Activated CD8-positive, alpha-beta memory T cell treated with anti-CD3 and anti-CD28 coated beads, Interleukin-2, amount 50 U/mL, for 1 hour (primary cell): ENCODE results near the gene C5orf15.

Experiments
- DNase-seq: peaks from one replicate; pipeline ENCODE4 v3.0.0-alpha.2; 2020; ENCODE audit errors: extremely low read depth

The C5orf15 gene

DNA sequence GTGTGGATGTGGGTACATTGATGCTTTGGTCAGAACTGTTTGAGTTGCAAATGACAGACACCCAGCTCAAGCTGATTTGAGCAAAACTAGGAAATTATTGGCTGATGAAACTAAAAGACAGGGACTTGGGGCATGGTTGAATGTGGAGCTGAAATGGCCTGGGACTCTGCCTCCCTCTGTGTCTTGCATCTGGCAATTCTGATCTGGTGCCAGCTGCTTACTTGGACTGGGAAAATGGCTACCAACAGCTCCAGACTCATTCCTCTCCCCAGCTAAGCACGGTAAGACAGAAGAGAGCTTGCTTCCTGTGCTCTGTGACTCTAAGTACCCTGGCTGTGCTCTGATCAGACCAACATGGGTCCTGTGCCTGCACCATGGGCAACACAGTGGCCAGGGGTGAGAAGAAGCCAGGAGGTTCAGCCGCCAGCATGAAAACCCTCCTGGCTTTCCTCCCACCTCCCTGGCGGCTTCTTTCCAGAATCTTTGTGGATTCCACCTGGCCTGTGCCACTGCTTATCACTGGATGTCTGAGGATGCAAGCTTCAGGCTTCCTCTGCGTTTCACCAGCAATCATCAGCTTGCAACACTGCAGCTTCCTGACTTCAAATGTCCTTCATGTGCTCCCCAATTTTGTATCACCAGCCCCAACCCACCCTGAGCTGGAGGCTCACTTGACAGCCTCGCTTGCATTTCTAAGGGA is 44.1 kb downstream of the C5orf15 start:
- no peak for DNase-seq

DNA sequence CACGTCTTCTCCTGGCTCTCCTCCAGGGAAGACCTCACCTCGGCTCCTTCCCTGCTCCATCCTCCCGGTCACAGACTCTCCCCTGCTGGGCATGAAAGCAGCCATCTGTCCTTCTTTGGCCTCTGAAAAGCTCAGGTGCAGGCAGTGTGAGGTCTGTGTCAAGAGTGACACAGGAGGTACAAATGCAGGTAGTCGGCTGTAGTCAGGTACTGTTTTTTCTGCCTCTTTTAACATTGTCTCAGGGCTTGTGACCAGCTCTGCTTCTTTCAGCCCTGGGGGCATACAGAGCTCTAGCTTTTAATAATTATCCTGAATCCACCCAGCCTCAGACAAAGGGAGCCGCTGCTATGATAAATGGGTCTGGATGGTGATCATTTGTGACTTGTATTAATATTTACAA is 46.4 kb downstream of the C5orf15 start:
- DNase-seq, result no peak

DNA sequence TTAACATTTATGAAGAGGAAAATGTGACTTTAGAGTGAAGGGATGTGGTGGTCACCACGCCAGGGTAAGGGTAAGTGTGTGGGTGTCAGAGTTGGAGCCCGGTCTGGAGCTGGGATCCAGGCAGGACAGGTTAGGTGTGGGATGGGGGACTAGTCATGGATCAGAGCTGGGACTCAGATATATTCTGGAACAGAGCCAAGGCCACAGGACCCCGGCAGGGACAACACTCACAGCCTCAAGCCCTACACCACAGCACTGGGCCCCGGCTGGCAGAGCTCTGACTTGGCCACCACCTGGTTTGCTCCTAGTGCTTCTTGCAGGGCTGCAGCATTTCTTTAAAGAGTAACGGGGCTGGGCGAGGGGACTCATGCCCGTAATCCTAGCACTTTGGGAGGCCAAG is 47.4 kb downstream of the C5orf15 start:
- no peak for DNase-seq

DNA sequence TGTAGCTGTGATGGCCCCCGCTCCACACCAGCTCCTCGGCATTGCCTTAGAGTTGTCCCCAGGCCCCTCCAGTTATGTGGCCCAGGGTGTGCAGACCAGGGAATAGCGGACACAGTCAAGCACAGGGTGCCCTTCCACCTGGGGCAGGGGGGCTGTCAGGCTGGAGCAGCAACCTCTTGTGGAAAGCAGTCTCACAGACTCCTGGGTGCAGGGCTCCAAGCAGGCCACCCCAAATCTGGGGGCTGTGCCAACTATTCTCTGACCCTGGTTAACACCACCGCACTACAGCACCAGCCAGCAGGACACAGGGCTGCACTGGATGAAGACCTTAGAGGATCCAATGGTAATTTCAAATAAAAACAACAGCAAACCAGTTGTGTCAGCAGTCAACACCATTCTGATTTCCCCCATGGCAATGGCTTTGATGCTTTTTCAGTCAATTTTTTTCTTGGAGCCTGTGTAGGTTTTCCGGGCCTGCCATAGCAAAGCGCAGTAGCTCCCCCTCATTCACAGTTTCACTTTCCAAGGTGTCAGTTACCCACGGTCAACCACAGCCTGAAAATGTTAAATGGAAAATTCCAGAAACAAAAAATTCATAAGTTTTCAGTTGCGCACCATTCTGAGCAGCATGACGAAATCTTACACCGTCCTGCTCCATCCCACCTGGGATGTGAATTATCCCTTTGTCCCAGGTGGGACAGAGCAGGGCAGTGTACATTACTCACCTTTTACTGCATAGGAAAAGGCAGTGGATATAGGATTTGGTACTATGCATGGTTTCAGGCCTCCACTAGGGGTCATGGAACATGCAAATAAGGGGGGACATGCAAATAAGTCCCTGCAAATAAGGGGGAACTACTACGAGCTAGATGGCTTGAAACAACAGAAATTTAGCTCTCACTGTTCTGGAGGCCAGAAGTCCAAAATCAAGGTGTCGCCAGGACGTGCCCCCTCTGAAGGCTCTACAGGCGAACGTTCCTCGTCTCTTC is 49.0 kb downstream of the C5orf15 start:
- DNase-seq, result no peak

DNA sequence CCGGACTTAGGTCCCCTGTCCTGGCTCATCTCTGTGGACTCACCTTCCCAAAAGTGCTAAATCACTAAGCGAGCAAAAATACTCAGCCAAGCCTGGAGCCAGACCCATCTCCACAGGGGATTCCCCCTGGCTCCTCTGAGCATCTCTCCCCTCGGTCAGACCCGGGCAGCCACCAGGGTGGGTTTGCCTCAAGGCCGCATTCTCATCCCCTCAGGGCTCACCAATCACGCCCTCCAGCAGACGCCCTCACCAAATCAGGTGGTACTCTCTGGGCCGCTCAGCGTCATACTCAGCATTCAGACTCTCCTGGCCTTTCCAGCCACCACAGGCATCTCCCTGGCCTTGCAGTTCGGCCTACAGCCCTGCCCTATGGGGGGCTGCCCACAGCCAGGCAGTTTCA is 49.7 kb downstream of the C5orf15 start:
- DNase-seq, result no peak

DNA sequence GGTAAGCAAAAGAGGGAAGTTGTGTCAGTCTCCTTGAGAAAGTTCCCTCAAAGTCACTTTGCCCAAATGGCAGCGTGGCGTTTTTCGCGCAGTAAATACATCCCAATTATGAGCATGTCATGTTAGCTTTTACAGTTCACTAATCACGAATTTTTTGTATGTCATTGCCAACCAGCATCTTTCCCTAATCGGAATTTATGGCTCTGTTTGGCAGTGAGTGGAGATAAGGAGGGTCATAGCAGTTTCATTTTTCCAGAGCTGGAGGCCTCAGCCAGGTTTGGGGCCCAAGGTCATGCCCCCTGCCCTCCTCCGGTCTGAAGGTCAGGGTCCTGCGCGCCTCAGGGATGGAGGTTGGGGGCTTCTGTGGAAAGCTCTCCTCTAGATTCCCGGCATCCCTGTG is 50.1 kb downstream of the C5orf15 start:
- no peak for DNase-seq

DNA sequence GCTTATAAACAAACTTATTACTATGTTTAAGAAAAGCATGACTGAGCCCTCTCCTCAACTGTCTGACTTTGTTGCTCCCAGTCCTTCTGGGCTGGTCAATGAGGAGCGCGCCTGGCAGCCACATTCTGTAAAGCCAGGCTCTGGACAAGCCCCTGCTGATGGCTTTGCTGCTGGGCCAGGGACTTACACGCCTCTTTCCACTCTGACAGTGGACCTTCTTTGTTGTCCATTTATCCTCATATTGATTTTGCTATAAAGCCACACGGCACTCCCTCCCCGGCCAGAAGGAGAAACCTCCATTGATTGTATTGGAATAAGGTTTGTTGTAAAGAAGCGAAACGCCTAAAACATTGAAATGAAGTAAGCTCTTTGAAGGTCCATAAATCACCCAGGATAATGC is 50.6 kb downstream of the C5orf15 start:
- DNase-seq, result no peak

DNA sequence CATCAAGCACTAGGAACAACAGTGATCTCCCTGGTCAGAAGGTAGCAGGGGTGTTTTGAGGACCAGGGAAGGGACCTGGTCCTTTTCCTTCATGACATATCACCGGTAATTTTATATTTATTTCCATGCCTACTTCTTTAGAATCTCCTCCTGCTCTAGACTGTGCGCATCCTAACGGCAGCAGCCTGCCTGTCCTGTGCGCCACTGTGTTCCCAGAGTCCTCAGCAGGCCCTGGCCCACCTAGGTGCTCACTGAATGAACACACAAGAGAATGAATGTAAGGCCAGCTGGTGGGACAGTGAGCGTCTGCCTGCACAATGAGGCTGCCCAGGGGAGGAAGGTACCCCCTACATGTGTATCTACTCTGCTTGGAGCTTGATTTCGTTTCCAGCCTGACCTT is 51.5 kb downstream of the C5orf15 start:
- no peak for DNase-seq

DNA sequence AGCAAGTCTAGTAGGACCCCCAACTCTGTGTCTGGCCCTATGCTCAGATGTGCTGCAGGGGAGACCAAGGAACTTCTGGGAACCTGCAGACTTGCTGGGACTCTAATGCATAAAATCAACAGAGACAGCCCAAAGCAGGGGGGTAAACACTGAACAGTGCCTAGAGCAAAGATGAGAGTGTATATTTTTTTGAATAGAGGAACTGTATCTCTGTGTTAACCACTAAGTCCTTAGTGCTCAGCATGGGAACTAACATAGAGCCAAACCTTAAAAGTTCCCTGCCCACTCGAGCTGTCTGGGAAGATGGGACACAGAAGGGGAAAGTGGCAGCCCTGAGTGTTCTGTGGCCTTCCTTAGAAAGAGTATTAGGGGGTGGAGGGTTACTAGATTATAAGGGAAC is 51.9 kb downstream of the C5orf15 start:
- DNase-seq, result no peak

DNA sequence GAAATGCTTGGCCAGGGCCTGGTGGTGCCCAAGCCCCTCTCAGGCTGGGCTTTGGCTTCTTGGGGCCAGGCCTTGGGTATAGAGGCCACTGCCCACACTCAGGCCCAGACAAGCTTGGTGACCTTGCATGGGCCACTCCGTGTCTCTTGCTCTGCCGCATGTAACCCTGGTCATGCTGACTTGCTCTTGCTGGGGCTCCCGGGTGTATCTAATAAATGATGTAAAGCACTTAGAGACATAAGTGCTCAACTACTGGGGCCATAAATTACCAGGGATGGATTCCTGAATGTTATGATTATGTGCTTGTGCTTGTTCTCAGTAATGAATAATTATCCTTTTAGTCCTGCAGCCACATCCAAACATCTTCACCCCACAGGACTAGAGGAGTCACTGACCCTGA is 54.0 kb downstream of the C5orf15 start:
- DNase-seq, result no peak

DNA sequence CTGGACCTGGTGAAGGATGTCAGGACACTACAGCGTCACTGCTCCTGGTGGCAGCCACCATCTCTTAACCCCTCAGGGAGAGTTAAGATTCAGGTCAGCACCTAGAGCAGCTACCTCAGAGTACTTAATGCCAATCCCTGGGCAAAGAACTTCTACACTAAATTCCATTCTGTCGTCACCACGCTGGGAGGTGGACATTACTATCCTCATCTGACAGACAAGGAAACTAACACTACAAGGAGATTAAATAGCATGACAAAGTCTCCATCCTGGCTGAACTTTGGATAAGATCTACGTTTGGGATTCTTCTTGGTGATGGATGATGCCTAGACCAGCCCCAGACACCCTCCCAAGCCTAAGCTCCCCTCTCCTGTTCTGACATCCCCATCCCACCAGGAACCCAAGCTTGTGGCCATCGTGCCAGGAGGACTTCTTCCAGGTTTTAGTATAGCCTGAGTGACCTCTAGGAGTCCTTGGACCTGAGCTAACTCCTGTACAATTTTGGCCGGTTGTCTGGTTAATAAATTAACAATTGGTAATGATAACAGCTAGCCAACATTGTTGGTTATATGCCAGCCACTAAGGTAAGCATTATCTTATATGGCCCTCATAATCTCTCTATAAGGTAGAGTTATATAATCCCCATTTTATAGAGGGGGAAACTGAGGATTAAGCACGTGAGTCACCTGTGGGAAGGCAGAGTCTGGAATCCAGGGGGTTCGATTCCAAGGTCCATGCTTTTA is 54.8 kb downstream of the C5orf15 start:
- DNase-seq, result no peak

DNA sequence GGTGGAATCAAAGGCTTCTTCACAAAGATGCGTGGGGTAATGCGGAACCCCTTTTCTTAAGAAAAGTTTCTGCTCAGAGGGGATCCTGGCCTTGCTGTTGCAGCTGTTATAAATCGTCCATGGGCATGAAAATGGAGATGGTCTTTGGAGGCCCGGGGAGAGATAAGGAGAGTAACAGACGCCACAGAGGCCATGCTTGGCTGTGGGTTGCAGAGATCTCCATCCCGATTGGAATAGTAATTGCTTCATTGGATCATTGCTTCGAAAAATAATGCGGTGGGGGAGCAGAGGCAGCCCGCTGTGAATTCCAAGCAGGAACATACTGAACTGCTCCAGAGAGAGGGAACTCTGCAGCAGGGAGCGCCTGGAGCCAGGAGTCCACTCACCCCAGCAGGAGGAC is 55.5 kb downstream of the C5orf15 start:
- DNase-seq, result no peak

DNA sequence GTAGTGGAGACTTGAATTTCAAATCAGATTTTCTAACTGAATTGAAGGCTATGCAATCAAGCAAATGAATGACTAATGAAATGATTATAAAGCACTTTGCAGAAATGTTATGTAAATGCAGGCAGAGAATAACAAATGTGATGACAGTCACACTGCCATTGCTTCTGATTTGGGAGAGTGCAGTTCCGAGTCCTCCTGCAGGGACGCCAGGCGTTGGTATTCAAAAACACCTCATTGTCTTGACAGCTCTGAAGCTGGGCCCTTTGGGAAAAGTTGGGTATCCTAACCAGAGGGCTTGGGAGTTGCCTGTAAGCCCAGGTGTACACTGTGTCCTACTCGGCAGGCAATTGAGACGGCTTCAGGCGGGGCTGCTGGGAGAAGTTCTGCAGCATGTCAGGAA is 57.9 kb downstream of the C5orf15 start:
- no peak for DNase-seq

DNA sequence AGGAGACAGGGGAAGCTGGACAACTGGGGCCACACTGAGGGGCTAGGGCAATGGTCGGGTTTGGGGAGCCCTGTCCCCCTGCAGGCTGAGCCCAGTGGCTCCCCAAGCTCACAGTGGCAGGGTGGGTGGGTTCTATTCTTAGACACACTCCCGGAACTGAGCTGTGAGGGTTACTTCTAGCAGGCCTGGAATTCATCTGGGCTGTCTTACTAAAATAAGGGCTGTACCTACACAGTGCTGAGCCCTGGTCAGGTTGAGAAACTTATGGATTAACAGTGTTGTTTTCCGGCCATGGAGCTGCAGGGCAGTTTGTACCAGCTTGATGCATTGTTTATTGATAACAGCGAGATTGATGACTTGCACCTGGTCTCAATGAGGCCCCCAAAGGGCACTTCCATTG is 58.8 kb downstream of the C5orf15 start:
- DNase-seq, result no peak

DNA sequence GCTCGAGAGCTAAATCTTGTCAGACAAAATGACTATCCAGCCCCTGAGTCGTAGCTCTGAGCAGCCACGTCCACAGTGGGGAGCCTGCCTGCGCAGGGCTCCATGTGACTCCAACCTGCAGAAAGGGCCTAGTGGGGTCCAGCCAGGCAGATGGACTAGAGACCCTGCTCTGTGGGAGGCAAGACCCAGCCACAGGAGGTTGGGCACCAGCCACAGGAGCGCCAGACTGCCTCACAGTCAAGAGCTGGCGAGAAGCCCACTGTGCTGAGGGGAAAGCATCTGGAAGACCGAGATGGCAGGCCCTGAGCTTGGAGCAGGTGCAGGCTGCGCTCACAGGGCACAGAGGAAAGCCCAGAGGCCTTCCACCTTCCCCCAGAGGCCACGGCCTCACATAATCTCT is 61.4 kb downstream of the C5orf15 start:
- no peak for DNase-seq

DNA sequence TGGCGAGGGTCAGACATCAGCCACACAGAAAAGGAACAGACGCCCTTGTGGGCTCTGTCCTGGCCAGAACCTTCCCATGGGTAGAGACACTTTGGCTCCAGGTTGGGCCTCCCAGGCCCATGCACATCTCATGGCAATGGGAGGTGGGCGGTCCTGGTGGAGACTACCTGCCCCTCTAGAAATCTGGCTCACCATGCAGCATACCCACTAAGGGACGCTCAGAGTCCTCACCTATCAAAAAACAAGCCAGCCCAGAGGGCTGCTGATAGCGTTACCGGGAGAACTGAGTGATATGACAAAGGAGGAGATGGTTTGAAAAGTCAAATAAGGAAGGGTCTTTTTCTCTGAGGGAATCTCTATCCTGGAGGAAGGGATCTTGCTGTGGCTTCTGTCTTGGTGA is 62.1 kb downstream of the C5orf15 start:
- DNase-seq, result no peak
